ENCODE measurements around the gene LUC7L2. TPM values are rescaled to one million over a fixed set of nuclear protein-coding genes. Genes with fewer than 3 reads are reported as not detected.
"Not testable (repeated sequence)": the region's sequence is repeated elsewhere in the genome, so short reads cannot be mapped to it uniquely, and the experiment has no call there.

The LUC7L2 gene
- total RNA-seq, 1 donor from 2014 or later = 74.6 TPM

DNA sequence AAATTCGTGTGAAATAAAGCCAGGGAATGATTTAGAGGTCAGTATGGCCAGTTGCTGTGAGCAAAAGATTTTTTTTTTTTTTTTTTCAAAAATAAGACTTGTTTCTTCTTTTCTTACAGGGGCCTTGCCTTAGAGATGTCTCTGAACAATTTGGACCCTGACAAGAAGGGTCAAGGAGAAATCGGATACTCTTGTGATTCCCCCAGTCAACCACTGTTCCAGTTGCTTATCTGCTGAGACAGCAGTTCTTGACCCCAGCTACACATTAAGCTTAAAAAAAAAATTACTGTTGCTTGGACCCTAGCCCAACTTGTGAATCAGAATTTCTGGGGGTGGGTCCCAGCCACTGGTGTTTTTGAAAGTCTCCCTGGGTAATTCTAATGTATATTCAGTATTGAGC is 30.6 kb upstream of the LUC7L2 start:
- TF ChIP-seq, protein P1, sequence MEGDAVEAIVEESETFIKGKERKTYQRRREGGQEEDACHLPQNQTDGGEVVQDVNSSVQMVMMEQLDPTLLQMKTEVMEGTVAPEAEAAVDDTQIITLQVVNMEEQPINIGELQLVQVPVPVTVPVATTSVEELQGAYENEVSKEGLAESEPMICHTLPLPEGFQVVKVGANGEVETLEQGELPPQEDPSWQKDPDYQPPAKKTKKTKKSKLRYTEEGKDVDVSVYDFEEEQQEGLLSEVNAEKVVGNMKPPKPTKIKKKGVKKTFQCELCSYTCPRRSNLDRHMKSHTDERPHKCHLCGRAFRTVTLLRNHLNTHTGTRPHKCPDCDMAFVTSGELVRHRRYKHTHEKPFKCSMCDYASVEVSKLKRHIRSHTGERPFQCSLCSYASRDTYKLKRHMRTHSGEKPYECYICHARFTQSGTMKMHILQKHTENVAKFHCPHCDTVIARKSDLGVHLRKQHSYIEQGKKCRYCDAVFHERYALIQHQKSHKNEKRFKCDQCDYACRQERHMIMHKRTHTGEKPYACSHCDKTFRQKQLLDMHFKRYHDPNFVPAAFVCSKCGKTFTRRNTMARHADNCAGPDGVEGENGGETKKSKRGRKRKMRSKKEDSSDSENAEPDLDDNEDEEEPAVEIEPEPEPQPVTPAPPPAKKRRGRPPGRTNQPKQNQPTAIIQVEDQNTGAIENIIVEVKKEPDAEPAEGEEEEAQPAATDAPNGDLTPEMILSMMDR (IDR thresholded peaks at IDR 0.05) = no peak
- H3K27me3 ChIP-seq (ENCODE audit: low read depth) = no peaks in the 10 kb centered on the region
- no peaks in the 10 kb centered on the region for H3K9me3 ChIP-seq
- no peak for DNase-seq
- no peak for ATAC-seq
- H3K27ac ChIP-seq = no peak overlapping the region
- no peaks in the 10 kb centered on the region for H3K36me3 ChIP-seq
- intact Hi-C loops (cut with DNase I) = no loop called here
- H3K4me1 ChIP-seq = no peaks in the 10 kb centered on the region
- H3K4me3 ChIP-seq = no peak overlapping the region

DNA sequence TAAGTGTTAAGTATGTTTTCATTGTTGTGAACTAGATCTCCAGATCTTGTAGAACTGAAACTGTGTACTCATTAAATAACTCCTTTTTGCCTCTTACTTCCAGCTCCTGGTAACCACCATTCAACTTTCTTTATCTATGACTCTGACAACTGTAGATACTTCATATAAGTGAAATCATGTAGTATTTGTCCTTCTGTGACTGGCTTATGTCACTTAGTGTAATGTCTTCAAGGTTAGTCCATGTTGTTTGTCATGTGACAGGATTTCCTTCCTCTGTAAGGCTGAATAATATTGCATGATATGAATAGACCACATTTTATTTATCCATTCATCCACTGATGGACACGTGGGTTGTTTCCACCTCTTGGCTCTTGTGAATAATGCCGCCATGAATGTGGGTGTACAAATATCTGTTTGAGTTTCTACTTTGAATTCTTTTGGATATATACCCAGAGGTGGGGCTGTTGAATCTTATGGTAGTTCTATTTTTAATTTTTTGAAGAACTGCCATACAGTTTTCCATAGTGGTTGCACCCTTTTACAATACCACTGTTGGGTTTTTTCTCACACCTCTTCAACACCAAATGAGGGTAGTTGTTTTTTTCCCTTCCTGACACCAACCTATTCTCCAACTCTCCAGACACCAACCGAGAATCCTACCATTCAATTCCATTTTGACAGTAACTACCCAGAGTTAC is 29.2 kb upstream of the LUC7L2 start:
- no peaks in the 10 kb centered on the region for H3K9me3 ChIP-seq
- H3K4me1 ChIP-seq = no peaks in the 10 kb centered on the region
- ATAC-seq (no peak), DNase-seq (no peak)
- H3K4me3 ChIP-seq = no peak overlapping the region
- intact Hi-C loops (cut with DNase I) = no loop called here
- no peaks in the 10 kb centered on the region for H3K36me3 ChIP-seq
- H3K27me3 ChIP-seq (ENCODE audit: low read depth) = no peaks in the 10 kb centered on the region
- no peak overlapping the region for H3K27ac ChIP-seq
- TF ChIP-seq, protein P1 (IDR thresholded peaks at IDR 0.05) = no peak

DNA sequence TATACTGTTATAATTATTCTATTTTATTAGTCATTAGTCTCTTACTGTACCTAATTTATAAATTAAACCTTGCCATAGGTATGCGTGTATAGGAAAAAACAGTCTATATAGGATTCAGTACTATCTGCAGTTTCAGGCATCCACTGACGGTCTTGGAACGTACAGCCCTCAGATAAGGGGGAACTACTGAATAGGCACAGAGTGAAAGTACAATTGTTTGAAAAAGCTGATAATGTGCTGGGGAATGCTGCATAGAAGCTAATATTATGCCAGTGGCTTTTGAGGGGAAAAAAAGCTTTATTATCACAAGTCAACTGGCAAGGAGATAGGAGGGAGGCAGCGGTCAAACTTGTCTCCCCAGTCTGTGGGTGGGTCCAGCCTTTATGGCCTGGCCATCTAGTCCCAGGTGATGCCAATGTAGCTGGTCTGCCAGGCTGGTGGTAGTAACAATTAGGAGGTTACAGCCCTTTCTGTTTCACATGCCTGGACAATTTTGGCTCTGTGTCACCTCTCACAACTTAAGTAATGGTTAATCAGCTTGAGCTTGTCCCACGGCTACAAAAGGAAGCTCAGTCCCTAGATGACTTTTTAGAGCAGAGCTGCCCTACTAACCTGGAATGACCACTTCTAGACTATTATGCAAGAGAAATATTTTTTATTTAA is 26.9 kb upstream of the LUC7L2 start:
- no peaks in the 10 kb centered on the region for H3K36me3 ChIP-seq
- H3K27ac ChIP-seq = no peak overlapping the region
- no peaks in the 10 kb centered on the region for H3K4me1 ChIP-seq
- DNase-seq = no peak
- TF ChIP-seq, protein P1 (IDR thresholded peaks at IDR 0.05) = no peak
- intact Hi-C loops (cut with DNase I) = no loop called here
- no peaks in the 10 kb centered on the region for H3K9me3 ChIP-seq
- H3K4me3 ChIP-seq = no peak overlapping the region
- ATAC-seq = no peak
- no peaks in the 10 kb centered on the region for H3K27me3 ChIP-seq (ENCODE audit: low read depth)

DNA sequence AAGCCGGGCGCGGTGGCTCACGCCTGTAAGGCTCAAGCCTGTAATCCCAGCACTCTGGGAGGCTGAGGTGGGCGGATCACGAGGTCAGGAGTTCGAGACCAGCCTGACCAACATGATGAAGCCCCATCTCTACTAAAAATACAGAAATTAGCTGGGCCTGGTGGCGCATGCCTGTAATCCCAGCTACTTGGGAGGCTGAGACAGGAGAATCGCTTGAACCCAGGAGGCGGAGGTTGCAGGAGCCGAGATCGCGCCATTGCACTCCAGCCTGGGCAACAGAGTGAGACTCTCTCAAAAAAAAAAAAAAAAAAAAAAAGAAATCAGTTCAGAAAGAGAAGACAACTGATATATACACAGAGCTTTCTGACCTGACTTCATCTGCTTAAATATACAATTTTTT is 26.3 kb upstream of the LUC7L2 start:
- DNase-seq; H3K27ac ChIP-seq; H3K4me1 ChIP-seq; H3K27me3 ChIP-seq (ENCODE audit: low read depth); ATAC-seq; H3K4me3 ChIP-seq; H3K9me3 ChIP-seq; intact Hi-C loops (cut with DNase I); H3K36me3 ChIP-seq: not testable (repeated sequence)

DNA sequence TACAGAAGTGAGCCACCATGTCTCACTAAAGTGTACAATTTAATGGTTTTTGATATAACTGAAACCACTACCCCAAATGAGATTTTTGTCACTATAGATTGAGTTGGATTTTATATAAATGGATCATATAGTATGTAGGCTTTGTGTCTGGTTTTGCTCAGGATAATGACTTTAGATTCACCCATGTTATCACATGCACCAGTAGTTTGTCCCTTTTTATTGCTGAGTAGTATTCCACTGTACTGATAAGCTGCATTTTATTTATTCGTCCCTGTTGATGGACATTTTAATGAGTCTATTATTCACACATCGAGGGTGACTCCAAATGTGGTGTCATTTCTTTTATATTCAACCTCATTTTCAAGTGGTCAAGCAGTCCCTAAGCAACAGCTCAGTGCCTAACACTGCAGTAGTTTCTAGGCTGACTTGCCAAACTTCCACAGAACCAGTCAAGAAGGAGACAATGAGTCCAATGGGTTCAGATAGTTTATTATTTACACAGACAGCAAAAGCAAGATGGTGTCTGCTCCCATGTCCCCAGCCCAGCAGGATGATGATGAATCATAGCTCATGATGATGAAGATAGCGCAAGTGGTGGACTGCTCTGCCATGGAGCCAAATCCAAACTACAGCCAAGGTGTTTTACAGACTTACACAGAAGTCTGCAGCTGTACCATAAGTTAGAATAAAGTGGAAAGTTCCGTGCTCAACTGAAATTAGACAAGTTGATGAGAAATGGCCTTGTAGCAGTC is 25.1 kb upstream of the LUC7L2 start:
- ATAC-seq (no peak), DNase-seq (no peak)
- no peaks in the 10 kb centered on the region for H3K9me3 ChIP-seq
- intact Hi-C loops (cut with DNase I) = no loop called here
- H3K27me3 ChIP-seq (ENCODE audit: low read depth) = no peaks in the 10 kb centered on the region
- H3K36me3 ChIP-seq = no peaks in the 10 kb centered on the region
- H3K4me1 ChIP-seq = no peaks in the 10 kb centered on the region
- TF ChIP-seq, protein P1 (IDR thresholded peaks at IDR 0.05) = no peak
- H3K4me3 ChIP-seq = no peak overlapping the region
- H3K27ac ChIP-seq = no peak overlapping the region

DNA sequence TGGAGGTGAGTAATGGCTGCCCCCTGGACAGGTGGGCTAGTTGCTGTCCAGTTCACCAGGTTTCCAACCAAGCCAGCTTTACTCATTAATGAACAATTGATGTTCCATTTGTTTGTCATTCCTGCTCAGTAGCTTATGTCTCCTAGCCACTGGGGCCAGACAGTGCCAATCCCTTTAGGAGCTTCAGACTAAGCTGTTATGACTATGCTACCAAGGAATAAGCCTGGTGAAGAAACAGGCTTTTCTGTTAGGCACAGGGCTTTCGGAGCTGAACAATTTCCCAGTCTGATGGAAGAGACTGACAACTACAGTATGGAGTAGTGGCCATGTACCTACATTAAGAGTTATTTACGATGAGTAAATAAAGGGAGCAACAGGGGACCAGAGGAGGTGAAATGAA is 20.7 kb upstream of the LUC7L2 start:
- H3K4me1 ChIP-seq = peaks cover 13% of the 10 kb centered on the region
- H3K9me3 ChIP-seq = no peaks in the 10 kb centered on the region
- no peak for DNase-seq
- H3K27me3 ChIP-seq (ENCODE audit: low read depth) = no peaks in the 10 kb centered on the region
- H3K36me3 ChIP-seq = no peaks in the 10 kb centered on the region
- intact Hi-C loops (cut with DNase I) = no loop called here
- H3K27ac ChIP-seq = no peak overlapping the region
- TF ChIP-seq, protein P1 (IDR thresholded peaks at IDR 0.05) = no peak
- no peak overlapping the region for H3K4me3 ChIP-seq
- no peak for ATAC-seq

Measured in lower lobe of right lung (tissue), 2 donors.